Neuronal stem cell (in vitro differentiated cells): ENCODE measurements around the gene MS4A18.
"Not testable (repeated sequence)": the region's sequence is repeated elsewhere in the genome, so short reads cannot be mapped to it uniquely, and the experiment has no call there.

Experiments
- DNase-seq: peaks from one replicate; pipeline ENCODE4 v3.0.0-alpha.2; 2013; ENCODE audit warnings: low spot score
- H2AFZ ChIP-seq: one replicate; pipeline ENCODE4 v1.6.1; 2013; ENCODE audit warnings: mild to moderate bottlenecking, low read length, inconsistent platforms
- H2AK5ac ChIP-seq: 2 replicates; pipeline ENCODE4 v1.6.1; 2013; ENCODE audit warnings: low read depth, mild to moderate bottlenecking, inconsistent platforms, low read length, moderate library complexity, mixed read lengths
- H2BK120ac ChIP-seq: 2 replicates; pipeline ENCODE4 v1.6.1; 2013; ENCODE audit warnings: low read depth, mild to moderate bottlenecking, inconsistent platforms, low read length, moderate library complexity, mixed read lengths
- H2BK12ac ChIP-seq: one replicate; pipeline ENCODE4 v1.6.1; 2013; ENCODE audit warnings: low read length, inconsistent platforms
- H2BK15ac ChIP-seq: 2 replicates; pipeline ENCODE4 v1.6.1; 2013; ENCODE audit warnings: mild to moderate bottlenecking, low read length, inconsistent platforms, mixed read lengths
- H2BK5ac ChIP-seq: one replicate; pipeline ENCODE4 v1.6.1; 2013; ENCODE audit warnings: inconsistent platforms, mild to moderate bottlenecking, low read length, moderate library complexity
- H3K14ac ChIP-seq: one replicate; pipeline ENCODE4 v1.6.1; 2013; ENCODE audit warnings: low read length, inconsistent platforms
- H3K18ac ChIP-seq: 2 replicates; pipeline ENCODE4 v1.6.1; 2013; ENCODE audit warnings: low read length, inconsistent platforms
- H3K23ac ChIP-seq: 2 replicates; pipeline ENCODE4 v1.6.1; 2013; ENCODE audit warnings: low read depth, mild to moderate bottlenecking, mixed read lengths, low read length, inconsistent platforms; ENCODE audit not compliant: poor library complexity
- H3K27ac ChIP-seq: replicated peaks from 3 replicates; pipeline ENCODE4 v1.5.1; 2013; ENCODE audit warnings: low read length, inconsistent platforms
- H3K27me3 ChIP-seq, 3 experiments: 2 replicates each; pipeline ENCODE4 v1.6.1; 2013; ENCODE audit warnings: low read length in 3 of 3, mild to moderate bottlenecking in 2 of 3, inconsistent platforms in 1 of 3, low read depth in 1 of 3, mixed read lengths in 1 of 3, moderate library complexity in 1 of 3; ENCODE audit not compliant: control insufficient read depth in 3 of 3, insufficient read depth in 3 of 3
- H3K36me3 ChIP-seq, 2 donors: replicated peaks in 1 of 2; 2 replicates each; pipeline ENCODE4 v1.6.1; 2013; ENCODE audit warnings: low read length in 2 of 2; ENCODE audit not compliant: control insufficient read depth in 2 of 2, insufficient read depth in 2 of 2
- H3K4ac ChIP-seq: 2 replicates; pipeline ENCODE4 v1.6.1; 2013; ENCODE audit warnings: inconsistent platforms, mild to moderate bottlenecking, low read length, moderate library complexity
- H3K4me1 ChIP-seq, 2 donors: 1 replicate in 1 of 2; 2 replicates in 1 of 2; pipeline ENCODE4 v1.6.1; 2013; ENCODE audit warnings: low read length in 2 of 2, low read depth in 1 of 2; ENCODE audit not compliant: control insufficient read depth in 2 of 2, insufficient read depth in 1 of 2
- H3K4me2 ChIP-seq: one replicate; pipeline ENCODE4 v1.6.1; 2013; ENCODE audit warnings: mild to moderate bottlenecking, low read length, inconsistent platforms; ENCODE audit not compliant: insufficient read depth, poor library complexity, severe bottlenecking
- H3K4me3 ChIP-seq, 2 donors: 2 replicates each; pipeline ENCODE4 v1.5.1; 2013; ENCODE audit warnings: low read length in 2 of 2, mild to moderate bottlenecking in 2 of 2, inconsistent platforms in 1 of 2, moderate library complexity in 1 of 2
- H3K79me1 ChIP-seq: one replicate; pipeline ENCODE4 v1.6.1; 2013; ENCODE audit warnings: low read depth, mild to moderate bottlenecking, inconsistent platforms, low read length, moderate library complexity
- H3K9ac ChIP-seq: one replicate; pipeline ENCODE4 v1.6.1; 2013; ENCODE audit warnings: mild to moderate bottlenecking, low read depth, low read length, inconsistent platforms; ENCODE audit not compliant: poor library complexity
- H3K9me3 ChIP-seq, 2 donors: replicated peaks in 1 of 2; 2 replicates each; pipeline versions ENCODE3 to v1.6.1; 2013; ENCODE audit warnings: low read length in 2 of 2, mild to moderate bottlenecking in 2 of 2, inconsistent platforms in 1 of 2, low read depth in 1 of 2, mixed read lengths in 1 of 2, moderate library complexity in 1 of 2; ENCODE audit not compliant: control insufficient read depth in 2 of 2, insufficient read depth in 1 of 2
- H4K8ac ChIP-seq: one replicate; pipeline ENCODE4 v1.6.1; 2013; ENCODE audit warnings: low read depth, mild to moderate bottlenecking, inconsistent platforms, low read length, moderate library complexity
- H4K91ac ChIP-seq: one replicate; pipeline ENCODE4 v1.6.1; 2013; ENCODE audit warnings: low read length, low read depth, mild to moderate bottlenecking, inconsistent platforms; ENCODE audit not compliant: poor library complexity
- WGBS, 2 donors: extraction: QIAGEN DNeasy Blood & Tissue Kit; methylation state at CpG; one replicate each; pipeline ENCODE4 v1.1.7; 2013; ENCODE audit warnings: missing lambda C conversion rate in 2 of 2, mixed read lengths in 1 of 2; ENCODE audit not compliant: insufficient read length in 2 of 2, insufficient replicate concordance in 1 of 2; ENCODE audit errors: extremely low coverage in 2 of 2; 5-methylcytosine and 5-hydroxymethylcytosine counted together

The MS4A18 gene

GRCh38 chr11:60758671-60759070, 34.2 kb downstream of the MS4A18 start:
- H3K9me3 ChIP-seq, H3K27ac ChIP-seq, H3K4ac ChIP-seq, H4K91ac ChIP-seq, H4K8ac ChIP-seq, H2AFZ ChIP-seq, H3K4me2 ChIP-seq, H2AK5ac ChIP-seq, H3K14ac ChIP-seq, H2BK120ac ChIP-seq, H3K79me1 ChIP-seq, H3K18ac ChIP-seq, H3K4me3 ChIP-seq, H3K27me3 ChIP-seq, H2BK5ac ChIP-seq, H3K36me3 ChIP-seq, H3K4me1 ChIP-seq, DNase-seq, H2BK15ac ChIP-seq, H3K23ac ChIP-seq, H2BK12ac ChIP-seq, H3K9ac ChIP-seq: not testable (repeated sequence)
- no CpG with 5 or more reads among the region's 4 CpGs for WGBS, 2 donors

GRCh38 chr11:60759438-60760225, 35.1 kb downstream of the MS4A18 start:
- H2AFZ ChIP-seq, H2BK120ac ChIP-seq, DNase-seq, H2AK5ac ChIP-seq, H2BK5ac ChIP-seq, H3K79me1 ChIP-seq, H3K18ac ChIP-seq, H3K14ac ChIP-seq, H3K23ac ChIP-seq, H2BK12ac ChIP-seq, H3K9me3 ChIP-seq, H3K9ac ChIP-seq, H3K4ac ChIP-seq, H3K4me3 ChIP-seq, H4K91ac ChIP-seq, H3K4me2 ChIP-seq, H4K8ac ChIP-seq, H2BK15ac ChIP-seq, H3K27me3 ChIP-seq, H3K27ac ChIP-seq, H3K4me1 ChIP-seq, H3K36me3 ChIP-seq: not testable (repeated sequence)
- no CpG with 5 or more reads among the region's 22 CpGs for WGBS, 2 donors

- Histone ChIP-seq H2BK15ac (no peak overlapping the region), H3K27ac (no peak overlapping the region)
These were observed 37.1 kb downstream of the MS4A18 start for GRCh38 chr11:60761436-60762190.

More at GRCh38 chr11:60761436-60762190, 37.1 kb downstream of the MS4A18 start:
- H2AFZ ChIP-seq: no peak overlapping the region
- H3K23ac ChIP-seq: no peak overlapping the region
- H3K14ac ChIP-seq: no peak overlapping the region
- H3K18ac ChIP-seq: no peak overlapping the region
- peaks cover 0 to 3% (median 2%) of the 10 kb centered on the region in 3 experiments for H3K27me3 ChIP-seq
- H2BK5ac ChIP-seq: no peak overlapping the region
- H3K9ac ChIP-seq: no peak overlapping the region
- no CpG with 5 or more reads among the region's 4 CpGs for WGBS, 2 donors
- no peak overlapping the region for H3K4me2 ChIP-seq
- H3K9me3 ChIP-seq: peaks cover 0 to 2% of the 10 kb centered on the region in 2 donors
- no peaks in the 10 kb centered on the region for H3K36me3 ChIP-seq
- H3K79me1 ChIP-seq: no peaks in the 10 kb centered on the region
- H3K4ac ChIP-seq: no peak overlapping the region
- no peak overlapping the region for H3K4me3 ChIP-seq
- no peak overlapping the region for H4K8ac ChIP-seq
- no peak overlapping the region for H2BK12ac ChIP-seq
- no peak overlapping the region for H2AK5ac ChIP-seq
- H4K91ac ChIP-seq: no peak overlapping the region
- no peak overlapping the region for H2BK120ac ChIP-seq
- peaks cover 0 to 2% of the 10 kb centered on the region in 2 donors for H3K4me1 ChIP-seq
- no peak for DNase-seq
